Smooth muscle cell (in vitro differentiated cells): Measurements from ENCODE around the gene RHOT2. TPM values are rescaled to one million over a fixed set of nuclear protein-coding genes. Genes with fewer than 3 reads are reported as not detected.

ENCODE experiments used
- DNase-seq: peaks from one replicate; lab custom pipeline; 2025; ENCODE audit not compliant: unreplicated experiment; lab: John Stamatoyannopoulos, UW
- H2AFZ ChIP-seq: fragments of 200-600 bp; sonication (generic); 2 replicates; pipeline ENCODE4 v1.6.0; 2016; ENCODE audit warnings: antibody characterized with exemption, low read depth, mild to moderate bottlenecking
- H3F3A ChIP-seq: fragments of 200-600 bp; sonication (generic); 2 replicates; pipeline ENCODE4 v1.6.0; 2017; ENCODE audit warnings: antibody characterized with exemption, low read depth
- H3K27ac ChIP-seq: fragments of 200-600 bp; sonication (generic); 2 replicates; pipeline ENCODE4 v1.5.1; 2016; ENCODE audit warnings: low read depth, mild to moderate bottlenecking
- H3K27me3 ChIP-seq: fragments of 200-600 bp; sonication (generic); 2 replicates; pipeline ENCODE4 v1.6.1; 2016; ENCODE audit warnings: low read depth, mild to moderate bottlenecking
- H3K36me3 ChIP-seq: fragments of 200-600 bp; sonication (generic); 2 replicates; pipeline ENCODE4 v1.5.1; 2016; ENCODE audit warnings: low read depth
- H3K4me1 ChIP-seq: fragments of 200-600 bp; sonication (generic); 2 replicates; pipeline ENCODE4 v1.5.1; 2016; ENCODE audit warnings: low read depth
- H3K4me2 ChIP-seq: fragments of 200-600 bp; sonication (generic); 2 replicates; pipeline ENCODE4 v1.6.0; 2016; ENCODE audit warnings: mild to moderate bottlenecking
- H3K4me3 ChIP-seq: fragments of 200-600 bp; sonication (generic); 2 replicates; pipeline ENCODE4 v1.5.1; 2016; ENCODE audit warnings: mild to moderate bottlenecking
- H3K79me2 ChIP-seq: fragments of 200-600 bp; sonication (generic); 2 replicates; pipeline ENCODE4 v1.6.0; 2016; ENCODE audit warnings: low read depth, mild to moderate bottlenecking
- H3K9ac ChIP-seq: fragments of 200-600 bp; sonication (generic); 2 replicates; pipeline ENCODE4 v1.6.0; 2016; ENCODE audit warnings: low read depth
- H3K9me3 ChIP-seq: fragments of 200-600 bp; sonication (generic); replicated peaks from 2 replicates; pipeline ENCODE4 v1.5.1; 2016; ENCODE audit warnings: low read depth
- H4K20me1 ChIP-seq: fragments of 200-600 bp; sonication (generic); 2 replicates; pipeline ENCODE4 v1.6.0; 2016; ENCODE audit warnings: low read depth
- WGBS: methylation state at CpG from one replicate; pipeline ENCODE4 v1.1.7; 2016; ENCODE audit warnings: low lambda C conversion rate; 5-methylcytosine and 5-hydroxymethylcytosine counted together
- polyA plus RNA-seq: library from polyadenylated mRNA; unstranded; fragments of >200 nt; fragmentation: Nextera tagmentation; extraction: Ambion mirVana; gene quantifications from 2 replicates; pipeline ENCODE4 v1.2.1, GENCODE V29; 2016
- total RNA-seq: library from RNA; depleted of rRNA; stranded (reverse); fragments of >200 nt; gene quantifications from 2 replicates; pipeline ENCODE4 v1.2.3, GENCODE V29; 2014
- TF ChIP-seq, protein P1 (sequence below): fragments of 200-600 bp; sonication (generic); IDR thresholded peaks from 2 replicates; pipeline ENCODE4 v1.5.1; 2017; ENCODE audit warnings: borderline replicate concordance, mild to moderate bottlenecking, antibody characterized with exemption; ENCODE audit not compliant: insufficient read depth, poor library complexity, severe bottlenecking

RHOT2 gene
- total and polyA plus RNA-seq, 2 experiments from 2014 or later, result 41.4 to 148 TPM

DNA sequence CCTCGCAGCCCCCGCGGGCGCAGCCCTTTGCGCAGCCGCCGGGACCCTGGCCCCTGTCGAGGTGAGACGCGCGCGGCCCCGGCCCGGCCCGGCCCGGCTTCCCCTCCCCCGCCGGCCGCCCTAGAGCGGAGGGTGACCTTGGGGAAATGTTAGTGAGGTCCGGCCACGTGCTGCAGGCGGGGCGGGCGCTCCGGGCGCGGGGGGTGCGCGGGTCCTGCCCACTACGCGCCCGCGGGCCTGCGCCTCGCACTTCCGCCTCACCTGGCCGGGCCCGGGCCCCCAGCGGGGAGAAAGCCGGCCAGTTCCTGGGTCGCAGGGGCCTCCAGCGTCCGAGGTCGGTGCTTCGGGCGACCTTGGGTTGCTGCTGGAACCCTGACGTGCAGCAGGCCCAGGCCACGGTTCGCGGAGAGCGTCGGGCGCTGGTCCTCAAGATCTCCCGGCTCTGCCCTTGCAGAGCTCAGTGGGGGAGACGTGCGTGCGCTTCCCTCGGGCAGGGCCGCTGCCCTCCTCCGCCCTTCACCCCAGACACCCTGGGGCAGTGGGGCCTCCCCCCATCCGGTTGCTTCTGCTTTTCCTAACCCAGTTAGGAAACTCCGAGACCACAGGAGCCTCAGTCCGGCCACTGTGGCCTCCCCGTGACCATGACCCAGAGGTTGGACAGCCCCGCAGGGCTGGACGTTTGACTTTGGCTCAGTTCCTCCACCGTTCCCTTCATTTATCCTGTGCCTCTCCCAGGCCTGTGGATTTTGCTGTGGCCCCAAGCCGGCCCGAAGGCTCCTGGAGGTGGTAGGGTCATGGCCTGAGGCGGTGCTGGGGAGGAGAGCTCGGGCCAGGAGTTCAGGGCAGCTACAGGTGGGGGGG is 25.5 kb upstream of the RHOT2 start:
- Histone ChIP-seq H3K9ac (no peak overlapping the region), H3K4me1 (peaks cover 15% of the 10 kb centered on the region), H4K20me1 (no peaks in the 10 kb centered on the region), H3F3A (peaks cover 13% of the 10 kb centered on the region), H3K27me3 (no peaks in the 10 kb centered on the region), H3K9me3 (no peaks in the 10 kb centered on the region), H3K79me2 (peaks cover 10% of the 10 kb centered on the region), H3K4me2 (peak overlapping the region; percentile 97), H3K4me3 (peak overlapping the region; percentile 83), H3K36me3 (no peaks in the 10 kb centered on the region), H3K27ac (no peak overlapping the region), H2AFZ (no peak overlapping the region)
- WGBS, result 13% methylated on average over 46 of the region's 72 CpGs
- TF ChIP-seq, protein P1, sequence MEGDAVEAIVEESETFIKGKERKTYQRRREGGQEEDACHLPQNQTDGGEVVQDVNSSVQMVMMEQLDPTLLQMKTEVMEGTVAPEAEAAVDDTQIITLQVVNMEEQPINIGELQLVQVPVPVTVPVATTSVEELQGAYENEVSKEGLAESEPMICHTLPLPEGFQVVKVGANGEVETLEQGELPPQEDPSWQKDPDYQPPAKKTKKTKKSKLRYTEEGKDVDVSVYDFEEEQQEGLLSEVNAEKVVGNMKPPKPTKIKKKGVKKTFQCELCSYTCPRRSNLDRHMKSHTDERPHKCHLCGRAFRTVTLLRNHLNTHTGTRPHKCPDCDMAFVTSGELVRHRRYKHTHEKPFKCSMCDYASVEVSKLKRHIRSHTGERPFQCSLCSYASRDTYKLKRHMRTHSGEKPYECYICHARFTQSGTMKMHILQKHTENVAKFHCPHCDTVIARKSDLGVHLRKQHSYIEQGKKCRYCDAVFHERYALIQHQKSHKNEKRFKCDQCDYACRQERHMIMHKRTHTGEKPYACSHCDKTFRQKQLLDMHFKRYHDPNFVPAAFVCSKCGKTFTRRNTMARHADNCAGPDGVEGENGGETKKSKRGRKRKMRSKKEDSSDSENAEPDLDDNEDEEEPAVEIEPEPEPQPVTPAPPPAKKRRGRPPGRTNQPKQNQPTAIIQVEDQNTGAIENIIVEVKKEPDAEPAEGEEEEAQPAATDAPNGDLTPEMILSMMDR, result no peak
- no peak for DNase-seq

DNA sequence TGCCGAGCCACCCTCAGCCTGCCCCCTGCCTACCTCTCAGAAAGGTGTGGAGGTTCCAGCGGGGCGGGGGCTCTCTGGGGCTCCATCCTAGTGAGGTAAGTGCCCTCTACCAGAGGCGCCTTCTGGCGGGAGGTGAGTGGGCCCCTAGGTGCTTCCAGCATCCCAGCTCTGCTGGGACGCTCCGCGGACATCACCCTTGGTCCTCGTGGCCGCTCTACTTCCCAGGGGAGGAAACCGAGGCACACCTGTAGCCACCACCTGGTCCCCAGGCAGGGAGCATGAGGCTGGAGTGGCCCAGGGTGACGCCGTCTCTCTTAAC is 24.9 kb upstream of the RHOT2 start:
- H4K20me1 ChIP-seq, result no peaks in the 10 kb centered on the region
- peaks cover 10% of the 10 kb centered on the region for H3K79me2 ChIP-seq
- no peak overlapping the region for H3K9ac ChIP-seq
- H3K4me1 ChIP-seq, result peaks cover 9% of the 10 kb centered on the region
- H2AFZ ChIP-seq, result no peak overlapping the region
- H3F3A ChIP-seq, result peaks cover 13% of the 10 kb centered on the region
- DNase-seq, result no peak
- H3K27ac ChIP-seq, result no peak overlapping the region
- WGBS, result 92% methylated on average over 13 of the region's 13 CpGs
- H3K36me3 ChIP-seq, result no peaks in the 10 kb centered on the region
- TF ChIP-seq, protein P1, result no peak
- H3K4me3 ChIP-seq, result peak overlapping the region; percentile 83
- peak overlapping the region; percentile 97 for H3K4me2 ChIP-seq
- H3K27me3 ChIP-seq, result no peaks in the 10 kb centered on the region
- no peaks in the 10 kb centered on the region for H3K9me3 ChIP-seq

DNA sequence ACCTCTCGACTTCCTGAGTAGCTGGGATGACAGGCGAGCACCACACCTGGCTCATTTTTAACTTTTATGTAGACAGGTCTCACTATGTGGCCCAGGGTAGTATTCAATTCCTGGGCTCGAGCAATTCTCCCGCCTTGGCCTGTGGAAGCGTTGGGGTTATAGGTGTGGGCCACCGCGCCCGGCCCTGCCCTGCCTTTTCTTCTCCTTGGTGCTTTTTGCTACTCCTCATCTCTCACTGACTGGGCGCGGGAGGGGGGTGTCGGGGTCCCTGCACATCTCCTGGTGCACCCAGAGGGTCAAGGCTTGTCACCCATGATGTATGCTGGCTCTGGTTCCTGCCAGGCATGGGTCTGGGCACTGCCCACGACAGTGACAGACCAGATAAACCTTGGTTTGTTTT is 23.4 kb upstream of the RHOT2 start:
- no peak for DNase-seq
- no peaks in the 10 kb centered on the region for H4K20me1 ChIP-seq
- H3K79me2 ChIP-seq, result peaks cover 14% of the 10 kb centered on the region
- H3K36me3 ChIP-seq, result no peaks in the 10 kb centered on the region
- H3K27me3 ChIP-seq, result no peaks in the 10 kb centered on the region
- H3K9me3 ChIP-seq, result no peaks in the 10 kb centered on the region
- H3K4me1 ChIP-seq, result peaks cover 10% of the 10 kb centered on the region
- H3K9ac ChIP-seq, result no peak overlapping the region
- no peak overlapping the region for H2AFZ ChIP-seq
- H3K4me2 ChIP-seq, result no peak overlapping the region
- H3K4me3 ChIP-seq, result no peak overlapping the region
- peaks cover 9% of the 10 kb centered on the region for H3F3A ChIP-seq
- no peak overlapping the region for H3K27ac ChIP-seq
- TF ChIP-seq, protein P1, result no peak
- 97% methylated on average over 12 of the region's 12 CpGs for WGBS
